HG03097 (cell line): ENCODE data around the gene BRIP1.
"Not testable (repeated sequence)": the region's sequence is repeated elsewhere in the genome, so short reads cannot be mapped to it uniquely, and the experiment has no call there.

ENCODE experiments used
- ATAC-seq: cut with Tn5 transposase; IDR thresholded peaks from one replicate; pipeline ENCODE4 v1.9.1; 2021; ENCODE audit not compliant: unreplicated experiment, low FRiP score

Gene BRIP1

DNA sequence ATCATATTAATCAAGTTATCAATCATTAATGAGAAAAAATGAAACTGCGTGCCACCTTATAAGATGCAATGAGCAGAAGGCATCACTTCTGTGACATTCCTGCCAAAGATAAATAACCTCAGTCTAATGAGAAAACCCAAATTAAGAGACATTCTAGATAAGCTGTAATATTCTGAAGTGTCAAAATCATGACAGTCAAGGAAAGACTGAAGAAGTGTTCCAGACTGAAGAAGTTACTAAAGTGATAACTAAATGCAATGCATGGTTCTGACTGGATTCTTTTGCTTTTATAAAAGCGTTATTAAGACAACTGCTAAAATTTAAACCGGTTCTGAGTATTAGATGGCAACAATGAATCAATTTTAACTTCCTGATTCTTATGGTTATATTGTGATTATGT is 30.9 kb downstream of the BRIP1 start:
- no peak for ATAC-seq

DNA sequence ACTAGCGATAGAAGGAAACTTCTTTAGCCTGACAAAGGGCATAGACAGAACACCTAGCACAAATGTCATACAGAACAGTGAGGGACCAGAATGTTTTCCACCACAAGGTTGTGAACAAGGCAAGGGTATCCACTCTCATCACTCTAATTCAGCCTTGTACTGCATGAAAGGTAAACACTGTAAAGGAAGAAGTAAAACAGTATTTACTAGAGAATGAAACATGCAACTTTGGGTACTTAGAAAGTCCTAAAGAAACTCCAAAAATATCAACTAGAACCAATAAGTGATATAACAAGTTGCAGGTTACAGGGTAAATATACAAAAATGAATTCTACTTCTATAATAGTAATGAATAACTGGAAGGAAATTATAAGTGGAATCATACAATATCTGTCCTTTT is 32.2 kb downstream of the BRIP1 start:
- ATAC-seq, result no peak

DNA sequence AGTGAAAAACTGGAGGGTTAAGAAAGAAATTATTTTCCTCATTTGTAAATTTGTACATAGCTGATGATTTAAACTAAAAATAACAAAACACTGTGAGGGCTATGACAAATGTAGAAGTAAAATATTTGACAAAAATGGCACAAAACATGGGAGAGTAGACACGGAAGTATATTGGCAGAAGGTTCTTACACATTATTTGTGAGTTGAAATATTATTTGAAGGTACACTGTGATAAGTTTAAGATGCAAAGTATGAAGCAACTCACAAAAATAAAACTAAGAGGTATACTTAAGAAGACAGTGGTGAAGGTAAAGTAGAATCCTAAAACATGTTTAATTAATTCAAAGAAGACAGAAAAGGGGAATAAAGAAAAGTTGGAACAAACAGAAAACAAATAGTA is 34.6 kb downstream of the BRIP1 start:
- ATAC-seq, result no peak

DNA sequence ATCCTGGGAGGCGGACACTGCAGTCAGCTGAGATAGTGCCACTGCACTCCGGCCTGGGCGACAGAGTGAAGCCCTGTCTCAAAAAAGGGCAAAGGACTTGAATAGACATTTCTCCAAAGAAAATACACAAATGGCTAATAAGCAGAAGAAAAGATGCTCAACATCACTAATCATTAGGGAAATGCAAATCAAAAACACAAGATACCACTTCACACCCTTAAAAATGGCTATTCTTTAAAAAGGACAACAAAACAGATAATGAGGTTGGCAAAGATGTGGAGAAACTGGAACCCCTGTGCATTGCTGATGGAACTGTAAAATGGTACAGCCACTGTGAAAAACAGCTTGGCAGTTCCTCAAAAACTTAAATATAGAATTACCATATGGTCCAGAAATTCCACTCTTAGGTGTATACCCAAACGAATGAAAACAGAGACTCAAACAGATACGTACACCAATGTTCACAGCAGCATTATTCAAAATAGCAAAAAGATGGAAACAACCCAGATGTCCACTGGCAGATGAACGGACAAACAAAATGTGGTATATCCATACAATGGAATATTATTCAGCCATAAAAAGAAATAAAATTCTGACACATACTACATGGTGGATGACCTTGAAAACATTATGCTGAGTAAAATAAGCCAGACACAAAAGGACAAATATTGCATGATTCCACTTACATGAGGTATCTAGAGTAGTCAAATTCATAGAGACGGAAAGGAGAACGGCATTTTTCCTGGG is 35.5 kb downstream of the BRIP1 start:
- ATAC-seq, result no peak

DNA sequence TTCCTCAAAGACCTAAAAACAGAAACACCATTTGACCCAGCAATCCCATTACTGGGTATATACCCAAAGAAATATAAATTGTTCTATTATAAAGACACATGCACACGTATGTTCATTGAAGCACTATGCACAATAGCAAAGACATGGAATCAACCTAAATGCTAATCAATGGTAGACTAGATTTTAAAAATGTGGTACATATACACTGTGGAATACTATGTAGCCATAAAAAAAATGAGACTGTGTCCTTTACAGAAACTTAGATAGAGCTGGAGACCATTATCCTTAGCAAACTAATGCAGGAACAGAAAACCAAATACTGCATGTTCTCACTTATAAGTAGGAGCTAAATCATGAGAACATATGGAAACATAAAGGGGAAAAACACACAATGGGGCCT is 36.5 kb downstream of the BRIP1 start:
- ATAC-seq, result not testable (repeated sequence)

DNA sequence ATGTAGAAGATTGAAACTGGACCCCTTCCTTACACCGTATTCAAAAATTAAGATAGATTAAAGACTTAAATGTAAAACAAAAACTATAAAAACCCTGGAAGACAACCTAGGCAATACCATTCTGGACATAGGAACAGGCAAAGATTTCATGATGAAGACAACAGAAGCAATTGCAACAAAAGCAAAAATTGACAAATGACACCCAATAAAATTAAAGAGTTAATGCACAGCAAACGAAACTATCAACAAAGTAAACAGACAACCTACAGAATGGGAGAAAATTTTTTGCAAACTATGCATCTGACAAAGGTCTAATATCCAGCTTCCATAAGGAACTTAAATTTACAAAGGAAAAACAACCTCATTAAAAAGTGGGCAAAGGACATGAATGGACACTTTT is 37.1 kb downstream of the BRIP1 start:
- not testable (repeated sequence) for ATAC-seq

DNA sequence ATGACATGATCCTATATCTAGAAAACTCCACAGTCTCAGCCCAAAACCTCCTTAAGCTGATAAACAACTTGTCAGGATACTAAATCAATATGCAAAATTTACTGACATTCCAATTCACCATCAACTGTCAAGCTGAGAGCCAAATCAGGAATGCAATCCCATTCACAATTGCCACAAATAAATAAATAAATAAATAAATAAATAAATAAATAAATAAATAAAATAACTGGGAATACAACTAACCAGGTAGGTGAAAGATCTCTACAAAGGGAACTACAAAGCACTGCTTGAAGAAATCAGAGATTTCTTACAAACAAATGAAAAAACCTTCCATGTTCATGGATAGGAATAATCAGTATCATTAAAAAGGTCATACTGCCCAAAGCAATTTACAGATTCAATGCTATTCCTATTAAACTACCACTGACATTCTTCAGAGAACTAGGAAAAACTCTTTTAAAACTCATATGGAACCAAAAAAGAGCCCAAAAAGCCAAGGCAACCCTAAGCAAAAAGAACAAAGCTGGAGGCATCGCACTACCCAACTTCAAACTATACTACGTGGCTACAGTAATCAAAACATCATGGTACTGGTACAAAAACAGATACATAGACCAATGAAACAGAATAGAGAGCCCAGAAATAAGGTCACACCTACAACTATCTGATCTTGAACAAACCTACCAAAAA is 37.7 kb downstream of the BRIP1 start:
- ATAC-seq, result no peak

DNA sequence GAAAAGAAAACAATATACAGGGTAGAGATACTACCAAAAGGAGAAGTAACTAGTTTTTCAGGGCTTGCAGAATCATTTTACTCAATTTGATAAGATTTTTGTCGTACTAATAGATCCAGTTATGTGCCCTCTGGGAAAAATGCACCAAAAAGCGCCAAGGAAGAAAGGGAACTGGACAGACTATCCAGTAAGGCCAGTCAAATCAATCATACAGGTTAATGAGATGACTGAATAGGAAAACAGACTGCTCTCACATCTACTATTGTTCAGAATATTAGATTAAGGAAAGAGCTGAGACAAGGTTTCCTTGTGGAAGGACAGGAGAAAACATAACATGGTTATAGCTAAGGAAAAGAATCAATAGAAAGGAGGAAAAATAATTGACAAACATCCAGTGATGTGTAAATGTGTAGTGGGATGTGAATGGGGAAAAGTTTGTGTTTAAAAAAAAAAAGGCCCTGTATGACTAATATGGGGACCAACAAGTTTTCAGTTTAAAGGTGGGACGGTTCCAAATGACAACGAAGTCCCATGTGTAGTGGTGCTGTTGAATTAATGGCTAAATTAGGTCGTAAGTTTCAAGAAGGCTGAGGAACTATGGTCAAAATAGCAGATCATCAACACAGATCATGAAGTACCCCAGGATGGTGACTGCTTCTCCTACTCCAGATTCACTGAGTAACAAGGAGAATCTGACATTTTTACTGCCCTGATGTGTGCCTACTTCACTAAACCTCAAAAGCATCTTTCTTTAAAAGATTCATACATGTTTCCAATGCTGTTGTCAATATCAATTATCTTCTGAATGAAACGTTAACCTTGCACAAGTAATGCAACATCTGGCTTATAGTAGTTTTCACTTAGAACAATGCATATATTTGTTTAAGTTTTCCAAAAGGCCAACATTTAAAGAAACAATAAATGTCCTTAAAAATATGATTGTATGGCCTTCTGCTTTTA is 40.7 kb downstream of the BRIP1 start:
- no peak for ATAC-seq

DNA sequence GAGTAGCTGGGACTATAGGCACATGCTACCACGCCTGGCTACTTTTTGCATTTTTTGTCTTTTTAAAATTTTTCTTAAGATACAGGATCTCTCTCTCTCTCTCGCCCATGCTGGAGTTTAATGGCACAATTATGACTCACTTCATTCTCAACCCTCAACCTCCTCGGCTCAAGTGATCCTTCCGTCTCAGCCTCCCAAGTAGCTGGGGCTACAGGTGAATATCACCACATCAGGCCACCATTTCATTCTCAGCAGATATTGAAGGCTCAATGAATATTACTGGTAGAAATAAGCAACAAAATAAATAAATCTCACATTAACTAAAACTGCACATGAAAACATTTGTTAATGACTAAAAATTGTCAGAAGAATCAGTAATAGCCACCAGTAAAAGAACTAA is 41.7 kb downstream of the BRIP1 start:
- ATAC-seq, result no peak

DNA sequence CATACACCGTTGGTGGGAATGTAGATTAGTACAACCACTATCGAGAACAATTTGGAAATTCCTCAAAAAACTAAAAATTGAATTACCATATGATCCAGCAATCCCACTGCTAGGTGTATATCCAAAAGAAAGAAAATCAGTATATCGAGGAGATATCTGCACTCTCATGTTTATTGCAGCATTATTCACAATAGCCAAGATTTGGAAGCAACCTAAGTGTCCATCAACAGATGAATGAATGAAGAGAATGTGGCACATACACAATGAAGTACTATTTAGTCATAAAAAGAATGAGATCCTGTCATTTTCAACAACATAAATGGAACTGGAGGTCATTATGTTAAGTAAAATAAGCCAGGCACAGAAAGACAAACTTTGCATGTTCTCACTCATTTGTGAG is 44.1 kb downstream of the BRIP1 start:
- not testable (repeated sequence) for ATAC-seq

DNA sequence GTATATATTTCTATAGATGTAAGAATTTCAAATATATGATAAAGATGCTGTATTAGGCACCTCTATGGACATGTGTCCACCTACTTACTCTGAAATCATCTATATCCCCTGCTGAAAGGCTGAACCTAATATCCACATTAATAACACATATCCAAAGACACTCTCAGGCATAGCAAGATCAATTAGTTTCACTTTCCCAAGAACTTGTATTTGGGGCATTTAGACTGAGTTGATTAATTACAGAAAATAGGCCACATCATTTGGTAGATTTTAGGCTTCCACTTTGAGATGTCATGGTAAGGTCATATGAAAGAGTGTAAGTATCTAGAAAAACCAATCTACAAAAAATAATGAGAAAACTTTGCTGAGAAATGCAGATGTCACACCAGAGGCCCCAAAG is 45.1 kb downstream of the BRIP1 start:
- ATAC-seq, result no peak

DNA sequence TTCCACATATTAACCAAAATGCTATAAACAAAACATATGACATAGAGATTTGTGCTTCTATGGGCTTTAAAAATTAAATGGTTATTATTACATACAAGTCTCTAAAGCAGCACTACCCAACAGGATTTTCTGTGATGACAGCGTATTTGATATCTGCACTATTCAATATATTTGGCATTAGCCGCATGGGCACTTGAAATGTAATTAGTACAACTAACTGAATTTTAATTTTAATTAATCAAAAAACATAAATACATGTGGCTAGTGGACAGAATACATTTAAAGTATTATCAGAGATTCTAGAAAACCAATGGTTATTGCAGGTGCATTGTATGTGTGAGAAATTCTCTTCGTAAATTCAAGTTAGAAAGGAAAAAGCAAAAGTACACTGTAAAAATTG is 45.9 kb downstream of the BRIP1 start:
- ATAC-seq, result no peak

DNA sequence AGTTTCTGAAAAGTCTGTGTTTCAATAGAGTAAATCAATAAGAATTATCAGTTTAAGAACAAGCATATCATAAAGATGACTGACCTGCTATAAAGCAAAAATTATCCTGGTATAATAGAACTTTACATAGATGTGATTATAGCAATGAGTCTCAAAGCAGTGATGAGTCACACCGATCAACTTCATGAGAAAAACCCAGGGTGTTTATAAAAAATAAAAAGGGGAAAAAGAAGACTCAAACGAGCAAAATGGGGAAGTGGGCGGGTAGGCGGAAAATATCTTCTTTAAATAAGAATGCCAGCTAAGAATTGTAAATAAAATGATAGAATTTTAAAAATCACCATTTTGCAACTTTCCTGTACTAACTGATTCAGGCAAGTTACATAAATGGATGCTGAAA is 46.8 kb downstream of the BRIP1 start:
- ATAC-seq, result no peak

DNA sequence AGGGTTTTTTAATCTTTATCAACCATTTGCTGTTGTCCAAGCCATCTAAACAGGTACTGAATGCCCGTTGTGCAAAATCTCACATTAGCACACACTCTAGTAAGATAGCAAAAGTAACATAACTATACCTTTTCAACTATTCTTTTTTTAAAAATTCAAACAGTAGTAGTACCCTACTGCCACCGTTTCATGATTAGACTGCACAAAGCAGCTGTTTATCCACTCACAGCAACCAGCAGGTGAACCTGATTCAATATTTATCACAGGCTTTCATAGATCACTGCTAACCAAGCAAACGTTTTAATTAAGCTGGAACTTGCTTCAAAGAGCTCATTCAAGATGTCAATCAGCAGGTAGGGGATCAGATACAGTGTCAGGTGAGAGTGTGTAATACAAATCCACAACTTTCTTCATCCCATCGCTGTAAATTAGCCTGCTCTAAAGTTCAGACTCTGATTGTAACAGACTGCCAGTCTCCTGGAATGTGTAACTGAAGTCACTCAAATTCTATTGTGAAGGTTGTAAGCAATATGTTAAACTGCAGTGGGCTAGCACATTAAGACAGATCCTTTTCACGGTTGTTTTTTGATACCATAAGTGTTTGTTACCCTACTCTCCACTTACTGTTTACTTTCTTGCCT is 47.3 kb downstream of the BRIP1 start:
- ATAC-seq, result no peak

DNA sequence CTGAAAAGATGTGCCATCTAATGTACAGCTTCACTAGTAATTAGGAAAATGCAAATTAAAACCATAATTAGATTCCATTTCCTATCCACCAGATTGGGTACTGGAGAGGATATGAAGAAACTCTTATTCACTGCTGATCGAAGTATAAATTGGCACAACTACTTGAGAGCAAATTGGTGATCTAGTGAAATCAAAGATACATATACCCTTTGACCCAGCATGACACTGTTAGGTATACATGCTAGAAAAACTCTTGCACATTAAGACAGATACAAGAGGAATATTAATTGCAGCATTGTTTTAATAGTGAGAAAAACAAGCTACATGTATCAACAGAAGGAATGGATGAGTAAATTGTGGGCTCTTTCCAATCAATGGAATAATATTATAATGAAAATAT is 48.8 kb downstream of the BRIP1 start:
- ATAC-seq, result no peak

DNA sequence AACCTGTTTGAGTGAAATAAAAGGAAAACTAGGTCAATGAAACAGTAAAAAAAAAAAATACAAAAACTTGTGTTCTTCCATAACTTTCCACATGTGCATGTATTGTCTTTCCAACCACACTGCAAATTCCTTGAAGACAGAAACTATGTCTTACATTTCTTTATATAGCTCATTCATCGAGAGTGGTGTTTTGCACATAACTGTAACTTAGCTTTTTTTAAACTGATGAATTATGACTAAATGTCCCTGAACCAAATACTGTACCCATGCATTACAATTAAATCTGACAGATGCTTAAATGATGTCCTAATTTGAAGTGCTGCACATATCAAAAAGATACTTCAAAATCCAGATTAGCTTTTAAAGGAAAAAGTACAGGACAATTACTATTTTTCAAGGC is 50.1 kb downstream of the BRIP1 start:
- no peak for ATAC-seq

DNA sequence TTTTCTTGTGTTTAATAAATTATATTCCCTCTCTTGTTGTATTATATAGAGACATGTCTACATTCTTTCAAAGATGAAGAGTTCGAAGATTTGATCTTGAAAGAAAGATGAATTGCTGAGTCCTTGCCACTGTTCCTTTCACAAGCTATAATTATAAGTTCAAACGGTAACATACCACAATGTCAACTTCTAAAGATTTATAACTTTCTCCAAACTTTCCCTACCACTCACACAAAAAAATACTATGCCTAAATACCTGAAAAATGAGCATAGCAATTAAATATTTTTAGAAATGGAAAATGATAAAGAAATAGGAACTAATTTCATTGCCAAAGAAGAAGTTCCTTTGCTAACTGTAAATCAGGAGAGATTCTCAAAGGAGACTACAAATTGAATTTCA is 50.6 kb downstream of the BRIP1 start:
- ATAC-seq, result no peak

DNA sequence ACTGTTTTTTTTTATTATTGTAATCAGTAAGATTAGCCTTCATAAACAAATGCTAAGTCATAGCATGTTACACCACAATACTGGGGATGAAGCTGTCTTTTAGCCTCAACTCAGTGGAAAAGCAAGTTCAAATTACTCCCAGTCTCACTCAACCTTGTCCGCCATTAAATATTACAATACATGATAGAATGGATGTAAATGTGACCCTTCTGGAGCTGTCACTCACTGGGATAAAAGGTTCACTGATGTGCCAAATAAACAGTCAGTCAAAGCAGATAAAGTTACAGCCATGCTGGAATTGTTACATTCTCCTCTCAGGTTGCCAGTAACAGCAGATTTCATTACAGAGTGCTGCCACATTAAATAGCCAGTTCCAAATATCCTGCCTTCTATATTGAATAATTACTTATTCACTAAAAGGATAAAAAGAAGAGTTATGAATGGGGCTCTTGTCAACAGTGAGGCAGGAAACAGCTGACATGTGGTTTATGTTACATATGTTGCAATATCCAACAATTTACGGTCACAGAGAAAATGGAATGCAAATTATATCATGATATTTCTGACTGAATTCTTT is 53.4 kb downstream of the BRIP1 start:
- ATAC-seq, result no peak

DNA sequence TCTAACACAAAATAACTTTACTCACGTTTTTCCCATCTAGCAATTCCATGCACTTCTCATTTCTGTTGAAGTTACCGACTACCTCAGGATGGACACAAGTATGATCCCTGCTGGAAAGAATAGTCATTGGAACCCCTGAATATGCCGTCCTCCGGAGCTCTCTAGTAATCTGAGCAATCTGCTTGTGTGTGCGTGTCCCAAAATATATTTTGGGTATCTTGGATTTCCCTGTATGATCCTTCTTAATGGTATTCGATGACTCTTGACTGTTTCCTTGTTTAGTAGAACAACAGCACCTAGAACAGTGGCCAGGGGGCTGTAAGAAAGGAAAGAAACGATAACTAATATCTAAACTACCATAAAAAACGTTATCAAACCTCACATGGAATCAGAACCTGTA is 54.9 kb downstream of the BRIP1 start:
- ATAC-seq, result no peak

DNA sequence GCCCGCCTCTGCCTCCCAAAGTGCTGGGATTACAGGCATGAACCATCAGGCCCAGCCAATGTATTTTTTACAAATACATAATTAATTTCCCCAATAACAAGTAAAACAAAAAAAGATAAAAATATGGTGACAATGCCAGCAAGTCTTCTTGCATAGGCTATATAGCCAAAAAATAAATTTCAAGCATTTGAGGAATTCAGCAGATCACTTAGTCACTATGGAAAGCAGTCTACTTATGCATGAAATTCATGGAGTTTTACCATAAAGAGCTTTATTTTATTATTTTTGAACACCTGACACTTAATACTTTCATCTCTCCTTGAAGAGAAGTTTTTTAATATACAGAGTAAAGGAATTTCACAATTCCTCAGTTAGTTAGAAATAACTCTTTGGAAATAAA is 56.4 kb downstream of the BRIP1 start:
- ATAC-seq, result no peak
